Ovary (tissue), 9 donors: ENCODE results near the gene IL11RA. TPM values are rescaled to one million over a fixed set of nuclear protein-coding genes. Genes with fewer than 3 reads are reported as not detected.

Experiments
- DNase-seq, 5 donors: peaks; one replicate each; pipeline ENCODE4 v3.0.0-alpha.2; 2019 to 2020
- H3K27ac ChIP-seq, 2 donors: fragments of 200-600 bp; one replicate each; pipeline versions ENCODE4 v1.5.1 to v1.8.0; 2019 to 2022
- H3K27me3 ChIP-seq: fragments of 200-600 bp; one replicate; pipeline ENCODE4 v1.8.0; 2022
- H3K36me3 ChIP-seq: fragments of 200-600 bp; sonication (generic); one replicate; pipeline ENCODE4 v1.5.1; 2019
- H3K4me1 ChIP-seq: one replicate; pipeline ENCODE4 v1.8.1; 2013; ENCODE audit warnings: mild to moderate bottlenecking, moderate library complexity; ENCODE audit not compliant: insufficient read depth
- H3K4me3 ChIP-seq: fragments of 200-600 bp; sonication (generic); one replicate; pipeline ENCODE4 v1.5.1; 2017
- H3K9me3 ChIP-seq, 2 donors: fragments of 200-600 bp in 1 of 2; sonication (generic) in 1 of 2; one replicate each; pipeline versions ENCODE4 v1.5.1 to v1.8.1; 2013 to 2019; ENCODE audit warnings: mild to moderate bottlenecking in 1 of 2, moderate library complexity in 1 of 2
- CTCF ChIP-seq, 3 donors: fragments of 450-650 bp in 2 of 3; fragments of 200-600 bp in 1 of 3; IDR thresholded peaks; one replicate each; pipeline versions ENCODE4 v1.5.1 to v1.8.0; 2016 to 2022; ENCODE audit warnings: antibody characterized with exemption in 3 of 3, mild to moderate bottlenecking in 1 of 3
- EP300 ChIP-seq: sonication (generic); formaldehyde crosslinking; IDR thresholded peaks from one replicate; pipeline ENCODE4 v1.6.1; 2017; ENCODE audit warnings: antibody characterized with exemption
- POLR2A ChIP-seq: fragments of 450-650 bp; IDR thresholded peaks from one replicate; pipeline ENCODE4 v1.6.1; 2017; ENCODE audit warnings: antibody characterized with exemption, mild to moderate bottlenecking, moderate library complexity
- WGBS, 3 donors: extraction: QIAGEN DNeasy Blood & Tissue Kit in 1 of 3; methylation state at CpG; one replicate each; pipeline versions ENCODE4 v1.1.5 to v1.1.7; 2013 to 2017; 5-methylcytosine and 5-hydroxymethylcytosine counted together
- intact Hi-C, 4 donors: fragments of 100-400 bp; cut with DNase I; formaldehyde crosslinking; loops; one replicate each; pipeline versions ENCODE4 v1.11.0 to v1.15.1; 2022 to 2023
- polyA plus RNA-seq, 2 donors: library from polyadenylated mRNA; stranded (reverse); fragments of 200-250 nt in 1 of 2; fragments of 350-450 nt in 1 of 2; fragmentation: Illumina TruSeq in 1 of 2; extraction: RNeasy Lipid Tissue Mini Kit (QIAGEN cat#74804) in 1 of 2; gene quantifications; one replicate each; pipeline ENCODE4 v1.2.3, GENCODE V29; 2013 to 2014
- total RNA-seq, 7 donors: library from RNA; depleted of rRNA in 2 of 7; stranded (reverse); fragments of >200 nt in 2 of 7; fragmentation: NEBNext Ultra II Directional in 3 of 7; extraction: Animal tissue kit (Norgen Biotek cat#: 25700) in 3 of 7; gene quantifications; one replicate each; pipeline versions ENCODE4 v1.1.0 to v1.2.4, GENCODE V29; 2016 to 2023
- donor health status: DM: no; HTN: no; CAD: no; lungs with moderate emphysema.
- donor health status: DM: no; HTN: no; CAD: no.
- donor health status: Bipolar disorder and iron deficiency.
- donor health status: DM: yes; HTN: yes; CAD: no.
- donor health status: DM: no; HTN: no; CAD: no.
- donor health status: DM: yes; HTN: yes; CAD: no.

The IL11RA gene
- total and polyA plus RNA-seq, 9 donors: 17.3 to 54.3 (median 35.8) TPM

DNA sequence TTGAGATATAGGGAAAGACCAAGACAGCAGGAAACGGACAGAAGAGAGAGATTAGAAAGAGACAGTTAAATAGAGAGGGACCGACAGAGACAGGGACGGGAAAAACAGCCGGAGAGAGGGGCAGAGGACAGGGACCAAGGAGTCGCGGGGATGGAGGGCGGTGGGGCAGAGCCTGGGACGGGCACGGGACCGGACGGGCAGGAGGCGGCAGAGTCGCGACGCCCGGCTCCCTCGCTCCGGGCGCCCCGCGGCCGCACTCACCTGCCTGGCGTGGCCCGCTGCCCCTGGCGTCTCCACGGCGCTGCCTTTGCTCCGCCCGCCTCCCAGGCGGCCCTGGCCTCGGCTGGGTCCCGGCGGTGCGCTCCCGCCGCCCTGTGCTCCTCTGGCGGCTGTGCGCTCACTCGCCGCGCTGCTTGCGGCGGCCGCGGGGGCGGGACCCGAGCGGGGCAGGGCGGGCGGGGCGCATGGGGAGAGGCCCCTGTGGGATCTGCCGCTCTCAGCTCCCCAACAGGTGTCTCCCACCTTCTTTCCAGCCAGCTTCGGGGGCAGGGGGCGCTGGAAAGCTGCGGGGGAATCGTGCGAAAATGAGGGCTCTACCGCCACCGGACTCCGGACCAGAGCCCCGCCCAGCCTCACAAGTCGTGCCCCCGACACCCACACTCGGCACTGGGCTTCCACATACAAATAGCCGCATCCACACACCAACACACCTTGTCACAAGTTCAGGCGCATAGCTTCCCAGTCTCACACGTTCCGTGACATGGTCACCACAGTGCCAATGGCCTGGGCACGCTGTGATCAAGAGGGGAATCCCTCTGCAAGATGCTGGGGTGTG lies 23.1 kb upstream of the IL11RA start, which contains the start of gene ARID3C:
Gene ARID3C, minus strand, starts transcription at position 411 of the 835 bp plus-strand sequence. CDS start 1,052 bp downstream, outside the sequence.
- H3K27ac ChIP-seq: no peak within 1 kb of the TSS
- TF ChIP-seq POLR2A: no peak
- TF ChIP-seq EP300: no peak
- peak in 1 of 5 donors; percentile 56 for DNase-seq
- 1 to 2% (median 2%) methylated on average over 47 to 69 of the region's 69 CpGs for WGBS, 3 donors
- H3K27me3 ChIP-seq: peaks cover 12% of the 10 kb centered on the region
- no peaks in the 10 kb centered on the region for H3K9me3 ChIP-seq
- H3K4me1 ChIP-seq: peaks cover 4% of the 10 kb centered on the region
- peak within 1 kb of the TSS; percentile 11 for H3K4me3 ChIP-seq
- intact Hi-C loops: no loop called here
- no peaks in the 10 kb centered on the region for H3K36me3 ChIP-seq

DNA sequence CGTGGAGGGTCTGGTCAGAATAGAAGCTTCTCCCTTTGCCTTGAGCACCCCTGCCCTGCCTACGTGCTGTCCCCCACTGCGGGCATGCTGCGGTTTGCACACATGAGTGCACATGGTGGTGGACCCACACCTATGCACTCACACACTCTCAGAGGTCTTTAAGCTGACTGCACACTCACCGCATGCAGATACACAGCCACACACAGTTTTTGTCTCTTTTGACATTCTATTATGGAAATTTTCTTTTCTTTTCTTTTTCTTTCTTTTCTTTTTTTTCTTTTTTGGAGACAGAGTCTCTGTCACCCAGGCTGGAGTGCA lies 22.5 kb upstream of the IL11RA start:
- TF ChIP-seq POLR2A (no peak), CTCF (IDR thresholded peaks at IDR 0.05) (no peak), EP300 (no peak)
- no peak for DNase-seq
- Histone ChIP-seq H3K4me1 (peaks cover 4% of the 10 kb centered on the region), H3K27me3 (peaks cover 12% of the 10 kb centered on the region), H3K4me3 (no peak overlapping the region), H3K36me3 (no peaks in the 10 kb centered on the region), H3K27ac (no peak overlapping the region), H3K9me3 (no peaks in the 10 kb centered on the region)
- WGBS, 3 donors: 18 to 26% (median 19%) methylated on average over 5 of the region's 5 CpGs
- intact Hi-C loops: no loop called here

DNA sequence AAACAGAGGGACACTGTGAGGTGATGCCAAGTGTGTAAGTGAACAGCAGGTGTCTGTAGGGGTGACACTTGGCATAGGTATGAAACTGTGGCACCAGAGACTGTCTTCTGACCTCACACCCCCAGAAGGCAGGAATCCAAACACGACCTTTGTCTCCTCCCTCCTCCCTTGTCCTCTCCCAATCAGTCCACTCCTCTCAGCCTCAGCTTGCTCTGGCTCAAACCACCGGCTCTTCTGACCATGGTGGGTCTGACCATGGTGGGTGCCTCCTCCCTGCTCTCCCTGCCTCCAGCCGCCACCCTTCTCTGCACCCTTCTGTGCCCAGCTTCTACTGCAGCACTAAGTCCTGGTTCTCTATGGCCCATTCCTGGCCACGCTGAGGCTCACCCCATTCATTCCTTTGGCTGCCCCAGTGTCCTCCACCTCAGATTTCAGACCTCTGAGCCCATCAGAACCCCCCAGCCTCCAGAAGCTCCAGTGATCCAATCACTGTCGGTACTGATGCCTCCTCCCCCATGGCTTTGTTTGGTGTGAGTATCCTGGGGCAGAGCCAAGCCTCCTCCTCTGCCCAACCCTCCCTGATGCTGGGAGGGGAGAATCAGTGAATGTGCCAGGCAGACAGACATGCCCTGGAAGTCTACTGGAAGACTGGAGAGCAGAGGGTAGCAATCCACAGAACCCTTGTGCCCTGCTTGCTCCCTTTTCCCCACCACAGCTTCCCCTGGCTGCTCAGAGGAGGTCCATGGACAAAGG lies 21.4 kb upstream of the IL11RA start:
- TF ChIP-seq POLR2A (no peak), CTCF (IDR thresholded peaks at IDR 0.05) (no peak), EP300 (no peak)
- 19 to 32% (median 30%) methylated on average over 5 of the region's 5 CpGs for WGBS, 3 donors
- H3K27me3 ChIP-seq: peaks cover 12% of the 10 kb centered on the region
- H3K36me3 ChIP-seq: no peaks in the 10 kb centered on the region
- no peak for DNase-seq
- no peaks in the 10 kb centered on the region for H3K9me3 ChIP-seq
- H3K4me3 ChIP-seq: no peak overlapping the region
- no peak overlapping the region for H3K27ac ChIP-seq
- peaks cover 2% of the 10 kb centered on the region for H3K4me1 ChIP-seq
- intact Hi-C loops: no loop called here

- no peak for DNase-seq
- Histone ChIP-seq H3K27ac (no peak overlapping the region), H3K4me1 (peaks cover 5% of the 10 kb centered on the region), H3K4me3 (no peak overlapping the region), H3K9me3 (no peaks in the 10 kb centered on the region), H3K27me3 (peaks cover under 1% of the 10 kb centered on the region), H3K36me3 (no peaks in the 10 kb centered on the region)
- intact Hi-C loops: no loop called here
- 39 to 57% (median 43%) methylated on average over 5 of the region's 5 CpGs for WGBS, 3 donors
- no peak for TF ChIP-seq CTCF (IDR thresholded peaks at IDR 0.05)
- TF ChIP-seq EP300: no peak
- no peak for TF ChIP-seq POLR2A
These were observed 18.8 kb upstream of the IL11RA start for GRCh38 chr9:34633166-34633565.
